ENCODE data around the gene HSPD1.

The HSPD1 gene

GRCh38 chr2:197499594-197500502 lies at the start of gene HSPD1, which contains the start of gene HSPE1:
Gene HSPD1, minus strand, starts transcription at chr2:197499840. Its CDS starts 992 bp downstream, at chr2:197498848.
Gene HSPE1, plus strand, starts transcription at chr2:197500379. Its CDS starts 58 bp downstream, at chr2:197500437.
- TF ChIP-seq USF1 (IDR thresholded peaks at IDR 0.05) (peak; percentile 68), FOXM1 (IDR thresholded peaks at IDR 0.05; ENCODE audit: borderline replicate concordance, low read depth) (peak; percentile 46; the same call in 1 of the 2 replicates), MAX (IDR thresholded peaks at IDR 0.05) (peak; percentile 88), RAD21 (IDR thresholded peaks at IDR 0.05; ENCODE audit: low read depth) (no peak), NFIC (IDR thresholded peaks at IDR 0.05) (peak; percentile 52), TEAD4 (IDR thresholded peaks at IDR 0.05) (peak; percentile 65), TAF1 (IDR thresholded peaks at IDR 0.05; ENCODE audit: low read depth) (peak; percentile 90), EP300 (IDR thresholded peaks at IDR 0.05; ENCODE audit: borderline replicate concordance) (peak; percentile 78), EGR1 (IDR thresholded peaks at IDR 0.05) (peak; percentile 59), TCF12 (IDR thresholded peaks at IDR 0.05; ENCODE audit: low read depth) (peak; percentile 82; the same call in 1 of the 2 replicates), ZBTB7A (IDR thresholded peaks at IDR 0.05; ENCODE audit: low read depth) (0 out of 2 replicates have a peak, but pooled peaks have one; percentile 44), CEBPB (IDR thresholded peaks at IDR 0.05) (no peak), REST (IDR thresholded peaks at IDR 0.05; ENCODE audit: low read depth) (no peak), CREB1 (IDR thresholded peaks at IDR 0.05; ENCODE audit: low read depth) (peak; percentile 96), YY1 (IDR thresholded peaks at IDR 0.05; ENCODE audit: low read depth) (peak; percentile 58)

GRCh38 chr2:197548582-197548981 lies 48.9 kb upstream of the HSPD1 start:
- TF ChIP-seq YY1 (IDR thresholded peaks at IDR 0.05; ENCODE audit: low read depth): no peak
- TF ChIP-seq EGR1 (IDR thresholded peaks at IDR 0.05): no peak
- no peak for TF ChIP-seq MAX (IDR thresholded peaks at IDR 0.05)
- no peak for TF ChIP-seq RAD21 (IDR thresholded peaks at IDR 0.05; ENCODE audit: low read depth)
- no peak for TF ChIP-seq USF1 (IDR thresholded peaks at IDR 0.05)
- no peak for TF ChIP-seq REST (IDR thresholded peaks at IDR 0.05; ENCODE audit: low read depth)
- TF ChIP-seq TCF12 (IDR thresholded peaks at IDR 0.05; ENCODE audit: low read depth): no peak
- TF ChIP-seq FOXM1 (IDR thresholded peaks at IDR 0.05; ENCODE audit: borderline replicate concordance, low read depth): no peak
- TF ChIP-seq TAF1 (IDR thresholded peaks at IDR 0.05; ENCODE audit: low read depth): no peak
- TF ChIP-seq CREB1 (IDR thresholded peaks at IDR 0.05; ENCODE audit: low read depth): no peak
- TF ChIP-seq EP300 (IDR thresholded peaks at IDR 0.05; ENCODE audit: borderline replicate concordance): no peak

GRCh38 chr2:197547163-197547900 lies 47.7 kb upstream of the HSPD1 start:
- no peak for TF ChIP-seq EGR1 (IDR thresholded peaks at IDR 0.05)
- no peak for TF ChIP-seq FOXM1 (IDR thresholded peaks at IDR 0.05; ENCODE audit: borderline replicate concordance, low read depth)

GRCh38 chr2:197543206-197543605 lies 43.6 kb upstream of the HSPD1 start:
- TF ChIP-seq FOXM1 (IDR thresholded peaks at IDR 0.05; ENCODE audit: borderline replicate concordance, low read depth): no peak
- no peak for TF ChIP-seq TAF1 (IDR thresholded peaks at IDR 0.05; ENCODE audit: low read depth)
- no peak for TF ChIP-seq USF1 (IDR thresholded peaks at IDR 0.05)
- no peak for TF ChIP-seq ZBTB7A (IDR thresholded peaks at IDR 0.05; ENCODE audit: low read depth)
- TF ChIP-seq CREB1 (IDR thresholded peaks at IDR 0.05; ENCODE audit: low read depth): no peak
- TF ChIP-seq REST (IDR thresholded peaks at IDR 0.05; ENCODE audit: low read depth): no peak
- TF ChIP-seq YY1 (IDR thresholded peaks at IDR 0.05; ENCODE audit: low read depth): no peak
- no peak for TF ChIP-seq RAD21 (IDR thresholded peaks at IDR 0.05; ENCODE audit: low read depth)
- TF ChIP-seq EP300 (IDR thresholded peaks at IDR 0.05; ENCODE audit: borderline replicate concordance): no peak
- no peak for TF ChIP-seq TCF12 (IDR thresholded peaks at IDR 0.05; ENCODE audit: low read depth)
- TF ChIP-seq NFIC (IDR thresholded peaks at IDR 0.05): no peak
- no peak for TF ChIP-seq CEBPB (IDR thresholded peaks at IDR 0.05)

Data from Ishikawa (cell line).